SK-N-SH (cell line): ENCODE measurements around the gene STX17. TPM values are rescaled to one million over a fixed set of nuclear protein-coding genes. Genes with fewer than 3 reads are reported as not detected.

ENCODE experiments used
- CTCF ChIA-PET: fragments of 300-600, 350-600 bp; formaldehyde crosslinking; extraction: SDS; loops from one replicate; lab custom pipeline; 2021; lab: Yijun Ruan, JAX
- POLR2A ChIA-PET: fragments of 350-600 bp; sonication (Branson Sonifier 250); formaldehyde crosslinking; extraction: SDS; loops from one replicate; lab custom pipeline; 2020; ENCODE audit warnings: antibody characterized with exemption, inconsistent platforms; lab: Yijun Ruan, JAX
- DNase-seq: peaks from one replicate; pipeline ENCODE4 v3.0.0; 2012
- H2AFZ ChIP-seq: fragments of 200-600 bp; sonication (generic); 2 replicates; pipeline ENCODE4 v1.8.1; 2016; ENCODE audit warnings: antibody characterized with exemption, mild to moderate bottlenecking, low read depth
- H3F3A ChIP-seq: fragments of 200-600 bp; sonication (generic); replicated peaks from 2 replicates; pipeline ENCODE3; 2016; ENCODE audit warnings: antibody characterized with exemption, mild to moderate bottlenecking; ENCODE audit not compliant: insufficient read depth
- H3K27ac ChIP-seq, 2 experiments: fragments of 200-500 bp in 1 of 2; fragments of 200-600 bp in 1 of 2; sonication (Bioruptor generic) in 1 of 2; sonication (generic), shearing (Covaris generic) in 1 of 2; 2 replicates each; pipeline versions ENCODE4 v1.5.1 to v1.6.1; 2014 to 2016; ENCODE audit warnings: low read depth in 2 of 2, inconsistent platforms in 1 of 2, low read length in 1 of 2, mild to moderate bottlenecking in 1 of 2, mixed read lengths in 1 of 2
- H3K27me3 ChIP-seq: fragments of 200-600 bp; sonication (generic), shearing (Covaris generic); 2 replicates; pipeline ENCODE4 v1.6.1; 2016; ENCODE audit warnings: mixed run types; ENCODE audit not compliant: insufficient read depth
- H3K36me3 ChIP-seq, 2 experiments: fragments of 200-500 bp in 1 of 2; fragments of 200-600 bp in 1 of 2; sonication (Bioruptor generic) in 1 of 2; sonication (generic) in 1 of 2; replicated peaks in 1 of 2; 2 replicates each; pipeline versions ENCODE3 to v1.5.1; 2014 to 2016; ENCODE audit warnings: low read length in 1 of 2, mild to moderate bottlenecking in 1 of 2; ENCODE audit not compliant: insufficient read depth in 2 of 2, control insufficient read depth in 1 of 2
- H3K4me1 ChIP-seq, 2 experiments: fragments of 200-500 bp in 1 of 2; fragments of 200-600 bp in 1 of 2; sonication (Bioruptor generic) in 1 of 2; sonication (generic), shearing (Covaris generic) in 1 of 2; 2 replicates each; pipeline versions ENCODE4 v1.5.1 to v1.6.1; 2014 to 2016; ENCODE audit warnings: low read depth in 1 of 2, low read length in 1 of 2, mixed run types in 1 of 2; ENCODE audit not compliant: insufficient read depth in 2 of 2, control insufficient read depth in 1 of 2
- H3K4me2 ChIP-seq: fragments of 200-600 bp; sonication (generic), shearing (Covaris generic); 2 replicates; pipeline ENCODE4 v1.6.1; 2017; ENCODE audit warnings: mixed run types
- H3K4me3 ChIP-seq, 2 experiments: fragments of 200-500 bp in 1 of 2; fragments of 200-600 bp in 1 of 2; sonication (Bioruptor generic) in 1 of 2; sonication (generic), shearing (Covaris generic) in 1 of 2; 2 replicates each; pipeline versions ENCODE4 v1.5.1 to v1.8.1; 2014 to 2016; ENCODE audit warnings: low read depth in 2 of 2, inconsistent platforms in 1 of 2, low read length in 1 of 2, mild to moderate bottlenecking in 1 of 2, mixed read lengths in 1 of 2, moderate library complexity in 1 of 2
- H3K79me2 ChIP-seq: fragments of 200-600 bp; sonication (generic); 2 replicates; pipeline ENCODE4 v1.8.1; 2017; ENCODE audit warnings: mild to moderate bottlenecking; ENCODE audit not compliant: insufficient read depth
- H3K9ac ChIP-seq: fragments of 200-600 bp; sonication (generic); 2 replicates; pipeline ENCODE4 v1.6.1; 2017; ENCODE audit warnings: mixed run types
- H3K9me2 ChIP-seq: fragments of 200-600 bp; sonication (generic); 2 replicates; pipeline ENCODE4 v1.6.1; 2017; ENCODE audit warnings: mixed run types
- H3K9me3 ChIP-seq: fragments of 200-600 bp; sonication (generic); 2 replicates; pipeline ENCODE4 v1.6.1; 2017; ENCODE audit warnings: mixed run types, mild to moderate bottlenecking, moderate library complexity
- H4K20me1 ChIP-seq: fragments of 200-600 bp; sonication (generic); 2 replicates; pipeline ENCODE4 v1.6.1; 2017; ENCODE audit warnings: mild to moderate bottlenecking, mixed run types; ENCODE audit not compliant: insufficient read depth
- CHD2 ChIP-seq: fragments of 150-350 bp; IDR thresholded peaks from 2 replicates; pipeline ENCODE4 v1.6.1; 2018; ENCODE audit warnings: low read length; ENCODE audit not compliant: partially characterized antibody
- ELF1 ChIP-seq: IDR thresholded peaks from 2 replicates; pipeline ENCODE4 v1.4.0; 2012
- FOSL2 ChIP-seq: IDR thresholded peaks from 2 replicates; pipeline ENCODE4 v1.4.0; 2012; ENCODE audit warnings: low read depth, mild to moderate bottlenecking, moderate library complexity, borderline replicate concordance
- FOXJ3 ChIP-seq: sonication (generic); formaldehyde crosslinking; IDR thresholded peaks from 2 replicates; pipeline ENCODE4 v1.5.1; 2020; ENCODE audit warnings: mild to moderate bottlenecking, missing genetic modification reagents
- GABPA ChIP-seq: IDR thresholded peaks from 2 replicates; pipeline ENCODE4 v1.4.0; 2012; ENCODE audit warnings: low read depth, mild to moderate bottlenecking
- JUND ChIP-seq: IDR thresholded peaks from 2 replicates; pipeline ENCODE4 v1.4.0; 2012
- NFIC ChIP-seq: IDR thresholded peaks from 2 replicates; pipeline ENCODE4 v1.4.0; 2012; ENCODE audit warnings: borderline replicate concordance
- POLR2AphosphoS5 ChIP-seq: IDR thresholded peaks from 2 replicates; pipeline ENCODE4 v1.6.1; 2012; ENCODE audit warnings: low read depth, low read length
- RCOR1 ChIP-seq: fragments of 150-350 bp; IDR thresholded peaks from 2 replicates; pipeline ENCODE4 v1.6.1; 2017; ENCODE audit warnings: antibody characterized with exemption, low read length
- RXRA ChIP-seq: IDR thresholded peaks from 2 replicates; pipeline ENCODE4 v1.4.0; 2012; ENCODE audit warnings: low read depth, mild to moderate bottlenecking, borderline replicate concordance
- SIN3A ChIP-seq: IDR thresholded peaks from 2 replicates; pipeline ENCODE4 v1.6.1; 2012; ENCODE audit warnings: low read depth, mild to moderate bottlenecking, low read length, moderate library complexity, borderline replicate concordance
- TCF12 ChIP-seq: IDR thresholded peaks from 2 replicates; pipeline ENCODE4 v1.4.0; 2012
- TEAD4 ChIP-seq: IDR thresholded peaks from 2 replicates; pipeline ENCODE4 v1.4.0; 2012; ENCODE audit warnings: mild to moderate bottlenecking, borderline replicate concordance; ENCODE audit not compliant: insufficient read depth
- YY1 ChIP-seq: IDR thresholded peaks from 2 replicates; pipeline ENCODE4 v1.4.0; 2012; ENCODE audit warnings: low read depth, mild to moderate bottlenecking
- WGBS: methylation state at CpG from one replicate; pipeline ENCODE4 v1.1.6; 2017; ENCODE audit warnings: low lambda C conversion rate; 5-methylcytosine and 5-hydroxymethylcytosine counted together
- polyA plus RNA-seq, 3 experiments: library from polyadenylated mRNA; depleted of rRNA; stranded (reverse); fragments of >200 nt; gene quantifications; 2 replicates each; pipeline ENCODE4 v1.2.3, GENCODE V29; 2012
- TF ChIP-seq, protein P1 (sequence below): IDR thresholded peaks from 2 replicates; pipeline ENCODE4 v1.4.0; 2012; ENCODE audit warnings: low read depth
- TF ChIP-seq, protein P2 (sequence below): IDR thresholded peaks from 2 replicates; pipeline ENCODE4; 2012
- TF ChIP-seq, protein P3 (sequence below): IDR thresholded peaks from 2 replicates; pipeline ENCODE4 v1.4.0; 2012; ENCODE audit warnings: low read depth, borderline replicate concordance
- TF ChIP-seq, protein P4 (sequence below): IDR thresholded peaks from 2 replicates; pipeline ENCODE4 v1.6.1; 2012; ENCODE audit warnings: mild to moderate bottlenecking, low read depth, low read length, moderate library complexity

Gene STX17
- polyA plus RNA-seq, 1 of the 3 experiments (the other 2 are of a cell fraction), result 6.1 TPM

DNA sequence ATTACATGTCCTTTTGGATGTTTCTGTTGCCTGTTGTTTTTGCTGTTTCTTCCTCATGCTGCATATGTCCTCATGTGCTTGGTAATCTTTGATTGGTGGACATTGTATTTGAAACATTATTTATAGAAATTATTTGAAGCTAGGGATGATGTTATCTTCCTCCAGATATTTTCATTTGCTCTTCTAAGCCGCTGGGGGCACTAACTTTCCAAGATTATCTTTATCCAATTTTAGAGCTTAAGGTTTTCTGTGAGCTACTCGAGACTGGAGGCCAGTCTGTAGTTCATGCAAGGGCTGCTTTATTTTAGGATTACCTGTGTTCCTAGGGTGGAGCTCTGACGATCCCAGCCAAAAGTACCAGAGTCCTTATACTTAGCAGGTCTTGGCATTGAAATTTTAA lies 40.9 kb downstream of the STX17 start:
- peaks cover 13% of the 10 kb centered on the region for H3F3A ChIP-seq
- no peaks in the 10 kb centered on the region for H4K20me1 ChIP-seq
- peaks cover 11 to 17% of the 10 kb centered on the region in 2 experiments for H3K36me3 ChIP-seq
- H3K4me2 ChIP-seq, result no peak overlapping the region
- H3K4me3 ChIP-seq, result no peak overlapping the region
- H3K9ac ChIP-seq, result no peak overlapping the region
- WGBS, result 84% methylated on average over 3 of the region's 3 CpGs
- no peak for DNase-seq
- TF ChIP-seq, protein P1, sequence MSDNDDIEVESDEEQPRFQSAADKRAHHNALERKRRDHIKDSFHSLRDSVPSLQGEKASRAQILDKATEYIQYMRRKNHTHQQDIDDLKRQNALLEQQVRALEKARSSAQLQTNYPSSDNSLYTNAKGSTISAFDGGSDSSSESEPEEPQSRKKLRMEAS, result no peak
- TF ChIP-seq RXRA (no peak), ELF1 (no peak), TEAD4 (no peak), GABPA (no peak), YY1 (no peak), SIN3A (no peak), NFIC (no peak), POLR2AphosphoS5 (no peak), RCOR1 (no peak), TCF12 (no peak), FOSL2 (no peak), JUND (no peak), FOXJ3 (CRISPR knock-in tag) (no peak), CHD2 (no peak)
- TF ChIP-seq, protein P2, sequence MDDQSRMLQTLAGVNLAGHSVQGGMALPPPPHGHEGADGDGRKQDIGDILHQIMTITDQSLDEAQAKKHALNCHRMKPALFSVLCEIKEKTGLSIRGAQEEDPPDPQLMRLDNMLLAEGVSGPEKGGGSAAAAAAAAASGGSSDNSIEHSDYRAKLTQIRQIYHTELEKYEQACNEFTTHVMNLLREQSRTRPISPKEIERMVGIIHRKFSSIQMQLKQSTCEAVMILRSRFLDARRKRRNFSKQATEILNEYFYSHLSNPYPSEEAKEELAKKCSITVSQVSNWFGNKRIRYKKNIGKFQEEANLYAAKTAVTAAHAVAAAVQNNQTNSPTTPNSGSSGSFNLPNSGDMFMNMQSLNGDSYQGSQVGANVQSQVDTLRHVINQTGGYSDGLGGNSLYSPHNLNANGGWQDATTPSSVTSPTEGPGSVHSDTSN, result no peak
- TF ChIP-seq, protein P3, sequence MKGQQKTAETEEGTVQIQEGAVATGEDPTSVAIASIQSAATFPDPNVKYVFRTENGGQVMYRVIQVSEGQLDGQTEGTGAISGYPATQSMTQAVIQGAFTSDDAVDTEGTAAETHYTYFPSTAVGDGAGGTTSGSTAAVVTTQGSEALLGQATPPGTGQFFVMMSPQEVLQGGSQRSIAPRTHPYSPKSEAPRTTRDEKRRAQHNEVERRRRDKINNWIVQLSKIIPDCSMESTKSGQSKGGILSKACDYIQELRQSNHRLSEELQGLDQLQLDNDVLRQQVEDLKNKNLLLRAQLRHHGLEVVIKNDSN, result no peak
- TF ChIP-seq, protein P4, sequence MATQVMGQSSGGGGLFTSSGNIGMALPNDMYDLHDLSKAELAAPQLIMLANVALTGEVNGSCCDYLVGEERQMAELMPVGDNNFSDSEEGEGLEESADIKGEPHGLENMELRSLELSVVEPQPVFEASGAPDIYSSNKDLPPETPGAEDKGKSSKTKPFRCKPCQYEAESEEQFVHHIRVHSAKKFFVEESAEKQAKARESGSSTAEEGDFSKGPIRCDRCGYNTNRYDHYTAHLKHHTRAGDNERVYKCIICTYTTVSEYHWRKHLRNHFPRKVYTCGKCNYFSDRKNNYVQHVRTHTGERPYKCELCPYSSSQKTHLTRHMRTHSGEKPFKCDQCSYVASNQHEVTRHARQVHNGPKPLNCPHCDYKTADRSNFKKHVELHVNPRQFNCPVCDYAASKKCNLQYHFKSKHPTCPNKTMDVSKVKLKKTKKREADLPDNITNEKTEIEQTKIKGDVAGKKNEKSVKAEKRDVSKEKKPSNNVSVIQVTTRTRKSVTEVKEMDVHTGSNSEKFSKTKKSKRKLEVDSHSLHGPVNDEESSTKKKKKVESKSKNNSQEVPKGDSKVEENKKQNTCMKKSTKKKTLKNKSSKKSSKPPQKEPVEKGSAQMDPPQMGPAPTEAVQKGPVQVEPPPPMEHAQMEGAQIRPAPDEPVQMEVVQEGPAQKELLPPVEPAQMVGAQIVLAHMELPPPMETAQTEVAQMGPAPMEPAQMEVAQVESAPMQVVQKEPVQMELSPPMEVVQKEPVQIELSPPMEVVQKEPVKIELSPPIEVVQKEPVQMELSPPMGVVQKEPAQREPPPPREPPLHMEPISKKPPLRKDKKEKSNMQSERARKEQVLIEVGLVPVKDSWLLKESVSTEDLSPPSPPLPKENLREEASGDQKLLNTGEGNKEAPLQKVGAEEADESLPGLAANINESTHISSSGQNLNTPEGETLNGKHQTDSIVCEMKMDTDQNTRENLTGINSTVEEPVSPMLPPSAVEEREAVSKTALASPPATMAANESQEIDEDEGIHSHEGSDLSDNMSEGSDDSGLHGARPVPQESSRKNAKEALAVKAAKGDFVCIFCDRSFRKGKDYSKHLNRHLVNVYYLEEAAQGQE, result no peak
- TF ChIP-seq, all 33 proteins: peak for 0
- Histone ChIP-seq H3K79me2 (no peaks in the 10 kb centered on the region), H3K27ac (no peak overlapping the region), H3K27me3 (no peaks in the 10 kb centered on the region), H3K9me3 (no peaks in the 10 kb centered on the region), H2AFZ (no peak overlapping the region), H3K4me1 (no peaks in the 10 kb centered on the region), H3K9me2 (no peaks in the 10 kb centered on the region)
- CTCF ChIA-PET, result interaction anchor here (0.6 to 1.8 kb wide), 4 partner anchors 10 to 715 kb away, joined by 3 to 5 read pairs (median 3); no protein-coding TSS in a partner anchor
- POLR2A ChIA-PET, result no interaction called here
